ENCODE measurements around the gene RARB.

Gene RARB

DNA sequence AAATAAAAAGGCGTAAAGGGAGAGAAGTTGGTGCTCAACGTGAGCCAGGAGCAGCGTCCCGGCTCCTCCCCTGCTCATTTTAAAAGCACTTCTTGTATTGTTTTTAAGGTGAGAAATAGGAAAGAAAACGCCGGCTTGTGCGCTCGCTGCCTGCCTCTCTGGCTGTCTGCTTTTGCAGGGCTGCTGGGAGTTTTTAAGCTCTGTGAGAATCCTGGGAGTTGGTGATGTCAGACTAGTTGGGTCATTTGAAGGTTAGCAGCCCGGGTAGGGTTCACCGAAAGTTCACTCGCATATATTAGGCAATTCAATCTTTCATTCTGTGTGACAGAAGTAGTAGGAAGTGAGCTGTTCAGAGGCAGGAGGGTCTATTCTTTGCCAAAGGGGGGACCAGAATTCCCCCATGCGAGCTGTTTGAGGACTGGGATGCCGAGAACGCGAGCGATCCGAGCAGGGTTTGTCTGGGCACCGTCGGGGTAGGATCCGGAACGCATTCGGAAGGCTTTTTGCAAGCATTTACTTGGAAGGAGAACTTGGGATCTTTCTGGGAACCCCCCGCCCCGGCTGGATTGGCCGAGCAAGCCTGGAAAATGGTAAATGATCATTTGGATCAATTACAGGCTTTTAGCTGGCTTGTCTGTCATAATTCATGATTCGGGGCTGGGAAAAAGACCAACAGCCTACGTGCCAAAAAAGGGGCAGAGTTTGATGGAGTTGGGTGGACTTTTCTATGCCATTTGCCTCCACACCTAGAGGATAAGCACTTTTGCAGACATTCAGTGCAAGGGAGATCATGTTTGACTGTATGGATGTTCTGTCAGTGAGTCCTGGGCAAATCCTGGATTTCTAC lies at the start of gene RARB:
Gene RARB (plus strand): TSS at position 322 of the 847 bp plus-strand sequence. CDS start 469 bp downstream, at position 791.
- DNase-seq = no peak

GRCh38 chr3:25378786-25379311 lies 49.2 kb upstream of the RARB start:
- no peak for DNase-seq

DNA sequence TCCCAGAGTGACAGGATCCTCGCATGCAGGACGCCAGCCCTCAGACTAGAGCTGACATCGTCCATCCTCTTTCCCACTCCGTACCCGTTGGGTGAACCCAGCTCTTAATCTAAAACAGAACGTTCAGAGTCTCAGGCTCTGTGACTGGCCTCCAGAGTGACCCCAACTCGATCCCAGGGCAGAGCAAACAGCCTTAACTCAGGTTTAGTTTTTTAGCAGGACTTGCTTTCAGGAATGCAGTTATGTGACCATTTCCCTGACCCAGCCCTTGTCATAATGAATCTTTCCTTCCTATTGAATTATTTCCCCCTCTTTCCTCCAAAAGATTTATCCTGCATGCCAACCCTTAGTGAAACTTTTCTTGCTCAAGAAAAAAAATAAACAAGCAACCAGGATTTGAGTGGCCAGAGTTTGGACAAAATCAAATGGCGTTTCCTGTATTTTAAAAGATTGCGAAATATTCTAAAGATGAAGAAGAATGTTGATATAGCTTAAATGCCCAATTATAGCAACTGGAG lies 47.8 kb upstream of the RARB start:
- DNase-seq = no peak

DNA sequence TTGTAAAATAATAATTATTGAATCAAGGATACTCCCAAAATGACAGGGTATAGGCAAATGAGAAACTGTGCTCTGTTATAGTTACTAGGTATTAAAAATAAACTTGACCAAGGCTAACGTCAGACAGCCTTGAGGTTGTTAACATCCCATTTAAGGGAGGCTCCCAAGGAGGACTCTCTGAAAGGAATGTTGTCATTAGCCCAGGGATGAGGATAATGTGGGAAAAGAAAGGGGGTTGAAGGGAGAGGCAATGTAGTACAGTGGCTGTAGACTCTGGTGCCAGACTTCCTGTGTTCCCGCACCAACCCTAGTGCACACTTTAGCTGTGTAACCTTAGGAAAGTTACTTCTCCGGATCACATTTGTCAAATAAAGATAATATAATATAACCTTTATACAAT lies 47.0 kb upstream of the RARB start:
- DNase-seq = no peak

DNA sequence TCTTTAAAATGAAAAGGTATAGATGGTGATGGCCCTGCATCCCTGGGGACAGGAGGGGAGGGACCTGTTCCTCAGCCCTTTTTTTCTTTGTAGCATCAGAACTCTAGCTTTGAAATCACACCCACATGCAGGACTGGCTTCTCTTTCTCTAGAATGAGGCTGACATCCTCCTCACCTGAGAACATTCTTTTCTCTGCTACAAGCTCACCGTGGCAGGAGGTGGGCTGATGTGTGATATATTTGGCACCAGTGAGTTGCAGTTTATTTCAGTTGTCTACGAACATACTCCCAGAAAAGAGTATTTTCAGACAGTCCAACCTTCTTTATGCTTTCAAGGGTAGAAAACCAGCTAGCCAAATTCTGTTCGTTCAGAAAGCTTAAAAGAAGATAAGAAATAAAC lies 43.6 kb upstream of the RARB start:
- DNase-seq = no peak

DNA sequence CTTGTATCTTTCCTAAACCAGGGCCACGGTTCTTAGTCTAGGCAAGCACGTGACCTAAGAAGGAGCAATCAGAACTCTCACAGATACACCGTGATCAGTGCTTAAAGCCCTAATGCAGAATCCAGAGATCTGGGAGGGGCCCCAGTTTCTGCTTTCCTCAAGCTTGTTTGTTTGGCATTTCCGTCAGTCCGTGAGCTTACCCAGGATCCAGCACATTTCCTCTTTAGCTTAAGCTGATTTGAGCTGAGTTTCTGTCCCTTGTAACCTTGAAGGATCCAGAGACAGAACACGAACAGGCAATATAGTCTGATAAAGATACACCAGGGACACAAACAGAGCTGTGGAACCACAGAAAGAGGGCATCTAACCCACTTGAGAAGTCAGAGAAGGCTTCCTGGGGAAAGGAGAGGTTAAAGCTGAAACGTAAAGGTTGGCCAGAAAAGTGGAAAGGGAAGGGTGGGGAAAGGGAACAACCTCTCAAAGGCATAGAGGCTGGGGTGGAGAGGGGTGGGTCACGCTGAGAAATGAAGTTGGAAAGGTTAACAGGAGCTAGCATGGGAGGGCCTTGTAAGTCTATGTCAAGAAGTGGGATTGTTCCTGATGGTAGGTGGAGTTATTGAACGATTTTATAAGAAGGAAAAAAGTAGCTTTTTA lies 42.1 kb upstream of the RARB start:
- no peak for DNase-seq

DNA sequence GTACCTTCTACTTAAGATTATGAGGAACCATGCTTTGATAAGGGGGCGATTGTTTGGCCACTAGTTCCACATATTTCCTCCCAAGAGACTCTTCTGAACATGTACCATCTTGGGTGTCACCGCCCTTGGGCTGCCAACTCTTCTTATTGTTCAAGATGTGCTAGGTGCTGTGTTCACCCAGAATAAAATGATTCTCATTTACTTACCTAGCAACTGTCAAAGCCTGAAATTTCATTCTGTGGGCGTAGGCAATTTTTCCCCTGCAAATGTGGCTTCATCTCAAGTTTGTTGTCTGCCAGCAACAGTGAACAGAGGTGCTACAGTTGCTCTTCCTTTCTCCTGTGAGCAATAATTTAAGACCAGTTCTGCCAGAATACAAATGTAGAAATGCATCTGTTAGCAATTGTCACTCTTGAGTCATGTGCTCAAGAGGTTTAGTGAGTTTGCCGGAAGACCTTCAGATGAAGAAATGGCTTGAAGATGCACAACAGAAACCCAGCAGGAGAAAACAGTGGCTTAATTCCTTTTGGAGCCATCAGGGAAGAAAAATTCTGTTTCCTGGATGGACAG lies 41.3 kb upstream of the RARB start:
- no peak for DNase-seq

DNA sequence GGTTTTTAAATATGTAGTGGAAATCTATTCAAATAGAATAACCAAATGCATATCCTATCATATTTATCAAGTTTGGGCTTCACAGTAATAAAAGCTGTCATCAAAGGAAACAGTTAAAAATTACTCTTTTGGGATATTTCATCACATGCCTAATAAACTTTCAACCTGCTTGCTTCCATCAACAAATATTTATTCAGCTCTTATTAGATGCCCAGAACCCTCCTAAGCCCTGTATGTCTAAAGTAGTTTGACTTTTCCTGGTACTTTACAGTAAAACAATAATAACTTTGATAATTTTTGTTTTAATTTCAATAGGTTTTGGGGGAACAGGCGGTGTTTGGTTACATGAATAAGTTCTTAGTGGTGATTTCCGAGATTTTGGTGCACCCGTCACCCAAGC lies 37.5 kb upstream of the RARB start:
- no peak for DNase-seq

DNA sequence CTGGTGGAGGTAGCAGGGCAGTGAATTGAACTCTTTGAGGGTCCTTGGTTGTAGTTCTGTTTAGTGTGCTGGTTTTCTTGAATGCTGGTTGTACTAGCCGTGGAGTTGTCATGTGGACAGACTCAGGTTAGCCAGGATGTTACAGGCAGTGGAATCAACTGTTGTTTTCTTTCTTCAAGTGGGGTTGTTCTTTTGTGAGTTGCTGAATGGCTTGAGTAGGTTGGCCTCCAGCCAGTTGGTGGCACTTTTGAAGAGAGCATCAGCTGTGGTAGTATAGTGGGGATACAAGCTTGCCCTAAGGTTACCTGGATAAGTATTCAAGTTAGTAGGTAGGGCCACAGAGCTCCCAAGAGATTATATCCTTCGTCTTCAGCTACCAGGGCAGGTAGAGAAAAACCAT lies 31.8 kb upstream of the RARB start:
- DNase-seq = no peak

- DNase-seq = no peak
Observed at GRCh38 chr3:25396686-25397085, 31.4 kb upstream of the RARB start.

DNA sequence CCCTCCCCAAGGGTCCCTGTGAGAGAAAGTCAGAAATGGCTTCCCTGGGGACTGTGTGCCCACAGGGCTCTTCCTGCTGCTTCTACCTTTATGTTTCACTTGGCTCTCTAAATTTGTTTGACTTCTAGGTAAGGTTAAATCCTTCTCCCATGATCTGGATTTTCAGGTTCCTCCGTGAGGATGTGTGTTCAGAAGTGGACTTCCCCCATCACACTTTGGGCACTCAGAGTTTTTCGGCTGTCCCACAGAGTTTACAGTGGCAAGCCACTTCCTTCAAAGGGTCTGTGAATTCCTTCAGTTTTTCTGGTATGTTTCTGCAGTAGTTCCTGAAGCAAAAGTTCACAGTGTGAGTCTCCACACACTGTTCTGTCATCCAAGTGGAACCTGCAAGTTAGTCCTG lies 30.9 kb upstream of the RARB start:
- no peak for DNase-seq

DNA sequence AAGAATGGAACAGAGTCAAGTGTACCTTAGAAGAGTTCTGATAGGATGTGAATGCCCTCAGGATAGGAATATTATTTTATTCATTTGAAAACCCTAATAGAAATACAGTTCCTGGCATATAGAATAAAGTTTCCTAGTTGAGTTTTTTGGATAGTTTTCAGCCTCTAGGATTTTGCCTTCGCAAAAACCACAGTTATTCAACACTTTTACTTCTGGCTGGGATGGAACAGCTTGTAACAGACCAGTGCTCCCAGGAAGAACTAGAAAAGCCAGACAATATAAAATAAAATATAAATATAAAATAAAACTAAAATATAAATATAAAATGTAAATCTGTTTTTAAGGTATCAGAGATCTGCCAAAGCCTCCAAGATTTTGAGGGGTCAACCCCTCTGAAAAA lies 27.5 kb upstream of the RARB start:
- no peak for DNase-seq

DNA sequence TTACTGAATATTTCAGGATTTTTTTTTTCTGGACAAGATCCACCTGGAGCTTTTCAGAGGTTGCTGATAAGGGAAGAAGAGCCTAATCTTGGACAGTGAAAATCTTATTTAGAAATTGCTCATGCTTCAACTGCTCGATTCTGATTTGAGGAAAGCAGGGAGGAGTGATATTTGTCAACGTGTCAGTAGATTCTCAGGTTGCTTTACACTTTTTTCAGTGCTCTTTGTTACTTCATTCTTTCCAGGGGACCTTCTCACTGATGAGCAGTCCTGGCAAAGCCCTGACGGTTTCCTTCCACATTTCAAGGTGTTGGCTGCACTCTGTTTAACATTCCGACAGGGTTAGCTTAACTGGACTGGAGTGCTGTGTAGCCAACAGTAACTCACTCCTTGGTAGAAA lies 24.1 kb upstream of the RARB start:
- DNase-seq = no peak

DNA sequence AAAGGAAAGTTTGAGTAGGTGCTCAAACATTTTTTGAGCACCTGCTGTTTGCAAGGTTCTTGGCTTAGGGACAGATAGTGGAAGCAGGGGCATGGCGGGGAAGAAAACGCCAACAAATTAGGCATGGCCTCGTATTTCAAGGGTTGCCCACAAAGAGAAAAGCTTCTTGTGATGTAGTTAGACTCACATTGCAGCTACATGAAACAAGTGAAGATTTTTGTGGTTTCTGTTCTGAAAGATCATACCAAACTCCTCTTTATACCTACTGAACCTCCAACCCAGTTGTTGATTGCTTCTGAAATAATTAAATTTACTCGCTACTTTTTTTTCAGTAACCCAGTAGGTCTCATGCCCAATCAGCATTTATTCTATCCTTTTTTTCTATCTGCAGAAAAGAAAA lies 23.5 kb upstream of the RARB start:
- DNase-seq = no peak

DNA sequence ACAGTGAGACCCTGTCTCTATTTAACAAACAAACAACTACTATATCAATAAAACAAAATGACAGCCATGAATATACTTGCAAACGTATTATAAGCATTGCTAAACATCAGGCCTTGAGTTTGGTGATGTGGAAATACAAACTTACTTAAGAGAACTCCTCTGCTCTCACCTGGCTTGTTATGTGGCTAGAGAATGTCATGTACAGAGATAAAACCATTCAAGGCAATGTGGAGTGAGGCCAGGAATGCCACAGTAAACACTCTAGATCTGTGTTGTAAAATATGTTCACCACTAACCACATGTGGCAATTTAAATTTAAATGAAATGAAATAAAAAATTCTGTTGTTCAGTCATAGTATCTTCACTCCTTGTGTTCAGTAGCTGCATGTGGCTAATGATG lies 22.7 kb upstream of the RARB start:
- no peak for DNase-seq

GRCh38 chr3:25410703-25411102 lies 17.4 kb upstream of the RARB start:
- DNase-seq = no peak

- no peak for DNase-seq
Observed at GRCh38 chr3:25412269-25412668, 15.8 kb upstream of the RARB start.

- DNase-seq = no peak
Observed at GRCh38 chr3:25416176-25416575, 11.9 kb upstream of the RARB start.

GRCh38 chr3:25418596-25418995 lies 9.5 kb upstream of the RARB start:
- DNase-seq = no peak

- DNase-seq = no peak
Observed at GRCh38 chr3:25419251-25419650, 8.8 kb upstream of the RARB start.

DNA sequence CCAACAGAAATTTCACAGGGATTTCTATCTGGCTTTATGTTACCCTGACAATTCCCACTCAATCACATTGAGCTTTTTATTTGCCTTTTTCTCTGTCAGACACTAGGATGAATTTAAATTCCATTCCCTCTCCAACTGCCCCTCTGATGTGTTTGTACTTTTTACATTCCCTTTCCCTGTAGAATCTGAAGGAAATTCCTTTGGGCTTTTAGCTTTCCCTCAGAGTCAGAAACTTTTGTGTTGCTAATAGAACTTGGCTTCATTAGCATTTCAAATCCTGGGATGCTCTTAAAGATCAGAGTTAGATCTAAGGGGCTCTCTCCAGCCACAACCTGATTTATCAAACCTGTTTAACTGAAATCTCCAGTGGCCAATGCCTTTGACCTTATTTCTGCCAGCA lies 7.9 kb upstream of the RARB start:
- no peak for DNase-seq

DNA sequence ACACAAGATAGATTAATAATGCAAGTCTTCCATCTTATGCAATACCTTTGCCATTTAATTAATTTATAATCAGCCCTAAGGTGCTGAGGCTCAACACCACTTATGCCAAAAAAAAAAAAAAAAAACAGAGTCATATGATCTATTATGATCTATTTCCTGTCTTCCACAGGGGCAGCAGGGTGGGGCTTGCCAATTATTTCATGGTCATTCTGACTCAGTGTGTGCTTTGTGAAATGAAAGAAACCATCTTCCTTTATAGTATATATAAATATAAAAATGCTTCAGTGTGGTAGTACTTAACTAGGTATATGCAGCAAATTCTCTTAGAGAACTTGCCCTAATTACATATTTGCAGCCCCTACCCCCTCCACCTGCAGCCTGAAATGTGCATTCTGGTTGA lies 7.2 kb upstream of the RARB start:
- no peak for DNase-seq

GRCh38 chr3:25421747-25422146 lies 6.3 kb upstream of the RARB start:
- DNase-seq = no peak

Data from CD4-positive, alpha-beta T cell treated with Interleukin-4 for 1 hour (primary cell).